GM12878 (cell line): ENCODE data around the gene CHMP1B. TPM values are rescaled to one million over a fixed set of nuclear protein-coding genes. Genes with fewer than 3 reads are reported as not detected.

Source experiments
- ATAC-seq: fragments of 200-7000 bp; cut with Tn5 transposase; 3 replicates; pipeline ENCODE4 v1.9.1; 2020; ENCODE audit warnings: mild to moderate bottlenecking, moderate library complexity
- BruUV-seq: library from RNA; stranded (reverse); fragments of 400-500 nt; replicated peaks from 2 replicates; lab custom pipeline; 2021; lab: Mats Ljungman, UMichigan
- CTCF ChIA-PET: fragments of 300-600 bp; sonication (Branson Sonifier 250); formaldehyde crosslinking; extraction: SDS; loops from one replicate; lab custom pipeline; 2021; ENCODE audit warnings: inconsistent platforms; lab: Yijun Ruan, JAX
- POLR2A ChIA-PET: fragments of 350-600 bp; formaldehyde crosslinking; extraction: SDS; loops from one replicate; lab custom pipeline; 2021; ENCODE audit warnings: inconsistent platforms; lab: Charles Lee
- RAD21 ChIA-PET: fragments of 300-600 bp; sonication (Branson Sonifier 250); formaldehyde crosslinking; loops from one replicate; lab custom pipeline; 2023; ENCODE audit warnings: antibody characterized with exemption; ENCODE audit not compliant: unreplicated experiment; lab: Charles Lee
- SMC1A ChIA-PET: fragments of 300-600 bp; sonication (Branson Sonifier 250); formaldehyde crosslinking; loops from one replicate; lab custom pipeline; 2023; ENCODE audit not compliant: unreplicated experiment, uncharacterized antibody; lab: Charles Lee
- DNase-seq: peaks from one replicate; pipeline ENCODE4 v3.0.0-alpha.2; 2011; ENCODE audit warnings: low read depth, low spot score
- FAIRE-seq: peaks from 3 replicates; lab custom pipeline; 2011; peaks lifted over from hg19 to GRCh38; lab: Jason Lieb, UNC
- H2AFZ ChIP-seq: 2 replicates; pipeline ENCODE4 v1.6.0; 2011; ENCODE audit warnings: low read depth, low read length, control low read depth; ENCODE audit not compliant: control insufficient read depth
- H3K27ac ChIP-seq: 2 replicates; pipeline ENCODE4 v1.5.1; 2011; ENCODE audit warnings: control low read depth; ENCODE audit not compliant: control insufficient read depth, insufficient read depth
- H3K27me3 ChIP-seq, 2 experiments: replicated peaks in 1 of 2; 2 replicates each; pipeline versions ENCODE4 v1.6.0 to v1.6.1; 2011; ENCODE audit warnings: low read length in 1 of 2; ENCODE audit not compliant: control insufficient read depth in 2 of 2, insufficient read depth in 2 of 2
- H3K36me3 ChIP-seq, 2 experiments: 2 replicates each; pipeline ENCODE4 v1.5.1; 2011; ENCODE audit warnings: low read length in 1 of 2; ENCODE audit not compliant: control insufficient read depth in 2 of 2, insufficient read depth in 2 of 2
- H3K4me1 ChIP-seq: 2 replicates; pipeline ENCODE4 v1.6.1; 2011; ENCODE audit warnings: mild to moderate bottlenecking, low read length, moderate library complexity, mixed read lengths; ENCODE audit not compliant: control insufficient read depth, insufficient read depth
- H3K4me2 ChIP-seq: 2 replicates; pipeline ENCODE4 v1.6.0; 2011; ENCODE audit warnings: control low read depth; ENCODE audit not compliant: control insufficient read depth, insufficient read depth
- H3K4me3 ChIP-seq: fragments of 200-600 bp; sonication (generic); 2 replicates; pipeline ENCODE4 v1.5.1; 2016
- H3K79me2 ChIP-seq: 2 replicates; pipeline ENCODE4 v1.6.0; 2011; ENCODE audit warnings: low read length; ENCODE audit not compliant: control insufficient read depth, insufficient read depth
- H3K9ac ChIP-seq: 2 replicates; pipeline ENCODE4 v1.8.0; 2011; ENCODE audit warnings: low read length, control low read depth, mixed read lengths; ENCODE audit not compliant: control insufficient read depth, insufficient read depth
- H3K9me3 ChIP-seq: replicated peaks from 3 replicates; pipeline ENCODE4 v1.5.1; 2011; ENCODE audit warnings: mild to moderate bottlenecking, low read length; ENCODE audit not compliant: control insufficient read depth, insufficient read depth
- H4K20me1 ChIP-seq: 2 replicates; pipeline ENCODE4 v1.6.0; 2011; ENCODE audit not compliant: control insufficient read depth, insufficient read depth
- MXI1 ChIP-seq: fragments of 150-350 bp; IDR thresholded peaks from 2 replicates; pipeline ENCODE4 v1.6.1; 2011; ENCODE audit warnings: low read depth, mild to moderate bottlenecking, inconsistent platforms, low read length, improper control_type of control experiment
- STAT3 ChIP-seq: IDR thresholded peaks from 2 replicates; pipeline ENCODE4 v1.6.1; 2011; ENCODE audit warnings: low read depth, low read length, improper control_type of control experiment
- ZSCAN29 ChIP-seq: fragments of 450-650 bp; IDR thresholded peaks from 2 replicates; pipeline ENCODE4 v1.6.1; 2017; ENCODE audit warnings: mild to moderate bottlenecking, moderate library complexity
- WGBS: methylation state at CpG from one replicate; pipeline ENCODE4 v1.1.6; 2016; ENCODE audit warnings: low lambda C conversion rate; ENCODE audit not compliant: insufficient replicate concordance, insufficient coverage; ENCODE audit errors: missing lambda C conversion rate; 5-methylcytosine and 5-hydroxymethylcytosine counted together
- in situ Hi-C: fragments of 300-500 bp; cut with MboI; formaldehyde crosslinking; loops from 9 replicates; pipeline ENCODE4 v1.14.3; 2018; ENCODE audit warnings: mixed read lengths
- intact Hi-C: fragments of 100-400 bp; cut with micrococcal nuclease; formaldehyde crosslinking; loops from one replicate; pipeline ENCODE4 v1.14.2; 2022; ENCODE audit not compliant: unreplicated experiment
- polyA plus RNA-seq, 11 experiments: library from polyadenylated mRNA; depleted of rRNA in 4 of 11; unstranded in 6 of 11; stranded (reverse) in 5 of 11; fragments of >200 nt; fragmentation: Nextera tagmentation in 4 of 11; fragmentation: Illumina TruSeq in 1 of 11; extraction: Ambion mirVana in 4 of 11; extraction: Trizol in 1 of 11; gene quantifications; 1 replicate in 1 of 11; 2 replicates in 10 of 11; pipeline versions ENCODE4 v1.2.1 to v1.2.3, GENCODE V29; 2011 to 2016; ENCODE audit warnings: inconsistent platforms in 2 of 11, missing spikeins in 2 of 11, low read depth in 1 of 11
- total RNA-seq, 4 experiments: library from RNA; depleted of rRNA in 3 of 4; stranded (reverse); fragments of >200 nt in 3 of 4; fragmentation: Illumina TruSeq in 1 of 4; extraction: Trizol in 1 of 4; gene quantifications; 2 replicates each; pipeline versions ENCODE4 v1.2.1 to v1.2.3, GENCODE V29; 2013 to 2021
- TF ChIP-seq, protein P1 (sequence below), 3 experiments: IDR thresholded peaks in 2 of 3; conservative IDR thresholded peaks in 1 of 3; 2 replicates each; pipeline ENCODE4 v1.5.1; 2011; ENCODE audit warnings: low read depth in 3 of 3, low read length in 3 of 3, mild to moderate bottlenecking in 3 of 3, control low read depth in 2 of 3, moderate library complexity in 2 of 3, inconsistent platforms in 1 of 3, mixed read lengths in 1 of 3; ENCODE audit not compliant: control insufficient read depth in 2 of 3, insufficient read depth in 1 of 3; ENCODE audit errors: extremely low read depth in 1 of 3

CHMP1B gene
- total and polyA plus RNA-seq, 10 of the 15 experiments (the other 5 are each of a cell fraction or from before 2014, with no cell fraction given), result 8.5 to 24.0 (median 18.6) TPM

DNA sequence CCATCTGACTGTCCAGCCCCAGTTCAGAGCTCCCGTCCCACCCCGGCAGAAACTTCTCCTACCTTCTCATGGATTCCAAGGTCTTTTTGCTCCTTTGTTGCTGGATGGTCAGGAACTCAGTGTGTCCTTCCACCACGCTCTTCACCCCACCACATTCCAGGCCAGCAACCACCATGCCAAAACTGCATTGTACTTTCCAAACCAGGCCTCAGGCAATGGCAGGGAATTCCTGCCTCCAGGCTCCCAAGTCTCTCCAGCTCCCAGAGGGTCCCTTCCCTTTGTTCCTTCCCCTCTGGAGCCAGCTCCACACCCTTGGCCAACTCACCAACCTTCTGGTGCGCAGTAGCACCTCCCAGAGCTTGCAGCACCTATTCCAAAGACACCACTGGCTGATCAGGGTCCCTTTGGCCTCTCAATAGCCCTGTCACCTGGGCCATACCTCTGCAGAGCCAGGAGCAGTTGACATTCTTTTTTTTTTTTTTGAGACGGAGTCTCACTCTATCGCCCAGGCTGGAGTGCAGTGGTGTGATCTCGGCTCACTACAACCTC, 8.1 kb downstream of the CHMP1B start (continued):
- TF ChIP-seq MXI1, result no peak
- no peak for TF ChIP-seq ZSCAN29

DNA sequence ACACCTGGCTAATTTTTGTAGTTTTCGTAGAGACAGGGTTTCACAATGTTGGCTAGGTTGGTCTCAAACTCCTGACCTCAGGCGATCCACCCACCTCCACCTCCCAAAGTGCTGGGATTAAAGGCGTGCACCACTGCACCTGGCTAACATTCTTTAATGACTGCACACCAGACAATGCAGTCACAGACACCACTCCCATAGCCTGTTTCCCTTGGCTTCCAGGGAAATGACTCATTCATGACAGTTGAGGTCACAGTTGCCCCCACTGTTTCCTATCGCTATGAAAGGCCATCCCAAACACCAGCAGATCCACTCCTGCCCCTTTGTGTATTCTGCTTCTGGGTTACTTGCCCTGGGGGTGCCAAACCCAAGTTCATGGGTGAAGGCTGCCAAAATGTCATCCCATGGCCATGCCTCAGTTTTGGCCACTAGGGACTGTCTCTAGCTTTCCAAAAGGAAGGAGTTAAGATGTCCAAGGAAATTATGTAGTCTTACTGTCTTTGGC, 8.7 kb downstream of the CHMP1B start:
- Histone ChIP-seq H3K9me3 (no peaks in the 10 kb centered on the region), H3K36me3 (no peaks in the 10 kb centered on the region), H2AFZ (no peak overlapping the region), H3K4me2 (no peak overlapping the region), H3K9ac (no peak overlapping the region), H3K27ac (no peak overlapping the region), H3K27me3 (no peaks in the 10 kb centered on the region; a peak in 1 of 4 replicates), H3K79me2 (no peaks in the 10 kb centered on the region), H3K4me1 (no peaks in the 10 kb centered on the region), H3K4me3 (no peak overlapping the region), H4K20me1 (no peaks in the 10 kb centered on the region)
- ChIA-PET POLR2A (no interaction called here), SMC1A (no interaction called here), RAD21 (no interaction called here), CTCF (interaction anchor here (0.8 kb wide), 1 partner anchor 412 kb away, joined by 3 read pairs; no protein-coding TSS in a partner anchor)
- 44% methylated on average over 4 of the region's 4 CpGs for WGBS
- no peak for TF ChIP-seq STAT3
- TF ChIP-seq, protein P1, sequence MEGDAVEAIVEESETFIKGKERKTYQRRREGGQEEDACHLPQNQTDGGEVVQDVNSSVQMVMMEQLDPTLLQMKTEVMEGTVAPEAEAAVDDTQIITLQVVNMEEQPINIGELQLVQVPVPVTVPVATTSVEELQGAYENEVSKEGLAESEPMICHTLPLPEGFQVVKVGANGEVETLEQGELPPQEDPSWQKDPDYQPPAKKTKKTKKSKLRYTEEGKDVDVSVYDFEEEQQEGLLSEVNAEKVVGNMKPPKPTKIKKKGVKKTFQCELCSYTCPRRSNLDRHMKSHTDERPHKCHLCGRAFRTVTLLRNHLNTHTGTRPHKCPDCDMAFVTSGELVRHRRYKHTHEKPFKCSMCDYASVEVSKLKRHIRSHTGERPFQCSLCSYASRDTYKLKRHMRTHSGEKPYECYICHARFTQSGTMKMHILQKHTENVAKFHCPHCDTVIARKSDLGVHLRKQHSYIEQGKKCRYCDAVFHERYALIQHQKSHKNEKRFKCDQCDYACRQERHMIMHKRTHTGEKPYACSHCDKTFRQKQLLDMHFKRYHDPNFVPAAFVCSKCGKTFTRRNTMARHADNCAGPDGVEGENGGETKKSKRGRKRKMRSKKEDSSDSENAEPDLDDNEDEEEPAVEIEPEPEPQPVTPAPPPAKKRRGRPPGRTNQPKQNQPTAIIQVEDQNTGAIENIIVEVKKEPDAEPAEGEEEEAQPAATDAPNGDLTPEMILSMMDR (IDR thresholded peaks at IDR 0.05 in 2 of 3, conservative IDR thresholded peaks at IDR 0.05 in 1 of 3; ENCODE audit: control insufficient read depth in 2 of 3, extremely low read depth in 1 of 3, insufficient read depth in 1 of 3, low read depth in 3 of 3, low read length in 3 of 3), result peak in 1 of 3 experiments; percentile 8; a peak in 1 of 6 replicates
- DNase-seq (no peak), FAIRE-seq (no peak), ATAC-seq (no peak)
- in situ Hi-C loops, result no loop called here
- intact Hi-C loops, result no loop called here
- BruUV-seq, result no TSS peak
